ENCODE measurements around the gene CPAMD8. TPM values are rescaled to one million over a fixed set of nuclear protein-coding genes. Genes with fewer than 3 reads are reported as not detected.

CPAMD8 gene
- total RNA-seq, 4 donors from 2014 or later = 6.0 to 15.6 (median 7.6) TPM

- intact Hi-C loops (cut with DNase I; ENCODE audit: low total_unique reads) = no loop called here
- TF ChIP-seq POLR2A (IDR thresholded peaks at IDR 0.05) = no peak
- TF ChIP-seq, protein P1, sequence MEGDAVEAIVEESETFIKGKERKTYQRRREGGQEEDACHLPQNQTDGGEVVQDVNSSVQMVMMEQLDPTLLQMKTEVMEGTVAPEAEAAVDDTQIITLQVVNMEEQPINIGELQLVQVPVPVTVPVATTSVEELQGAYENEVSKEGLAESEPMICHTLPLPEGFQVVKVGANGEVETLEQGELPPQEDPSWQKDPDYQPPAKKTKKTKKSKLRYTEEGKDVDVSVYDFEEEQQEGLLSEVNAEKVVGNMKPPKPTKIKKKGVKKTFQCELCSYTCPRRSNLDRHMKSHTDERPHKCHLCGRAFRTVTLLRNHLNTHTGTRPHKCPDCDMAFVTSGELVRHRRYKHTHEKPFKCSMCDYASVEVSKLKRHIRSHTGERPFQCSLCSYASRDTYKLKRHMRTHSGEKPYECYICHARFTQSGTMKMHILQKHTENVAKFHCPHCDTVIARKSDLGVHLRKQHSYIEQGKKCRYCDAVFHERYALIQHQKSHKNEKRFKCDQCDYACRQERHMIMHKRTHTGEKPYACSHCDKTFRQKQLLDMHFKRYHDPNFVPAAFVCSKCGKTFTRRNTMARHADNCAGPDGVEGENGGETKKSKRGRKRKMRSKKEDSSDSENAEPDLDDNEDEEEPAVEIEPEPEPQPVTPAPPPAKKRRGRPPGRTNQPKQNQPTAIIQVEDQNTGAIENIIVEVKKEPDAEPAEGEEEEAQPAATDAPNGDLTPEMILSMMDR (IDR thresholded peaks at IDR 0.05 in 4 of 5, conservative IDR thresholded peaks at IDR 0.05 in 1 of 5) = no peak
- H3K27ac ChIP-seq = no peak overlapping the region
- no peaks in the 10 kb centered on the region for H3K27me3 ChIP-seq
- H3K4me3 ChIP-seq = no peak overlapping the region
- in situ Hi-C loops (cut with MboI; ENCODE audit: low sequenced_read_pairs in 4 of 4) = no loop called here
- no peak for DNase-seq
- no peaks in the 10 kb centered on the region for H3K36me3 ChIP-seq
- no peaks in the 10 kb centered on the region for H3K4me1 ChIP-seq
- no peak for ATAC-seq
- H3K9me3 ChIP-seq = no peaks in the 10 kb centered on the region
Measured at GRCh38 chr19:16946951-16947940, 79.4 kb downstream of the CPAMD8 start.

DNA sequence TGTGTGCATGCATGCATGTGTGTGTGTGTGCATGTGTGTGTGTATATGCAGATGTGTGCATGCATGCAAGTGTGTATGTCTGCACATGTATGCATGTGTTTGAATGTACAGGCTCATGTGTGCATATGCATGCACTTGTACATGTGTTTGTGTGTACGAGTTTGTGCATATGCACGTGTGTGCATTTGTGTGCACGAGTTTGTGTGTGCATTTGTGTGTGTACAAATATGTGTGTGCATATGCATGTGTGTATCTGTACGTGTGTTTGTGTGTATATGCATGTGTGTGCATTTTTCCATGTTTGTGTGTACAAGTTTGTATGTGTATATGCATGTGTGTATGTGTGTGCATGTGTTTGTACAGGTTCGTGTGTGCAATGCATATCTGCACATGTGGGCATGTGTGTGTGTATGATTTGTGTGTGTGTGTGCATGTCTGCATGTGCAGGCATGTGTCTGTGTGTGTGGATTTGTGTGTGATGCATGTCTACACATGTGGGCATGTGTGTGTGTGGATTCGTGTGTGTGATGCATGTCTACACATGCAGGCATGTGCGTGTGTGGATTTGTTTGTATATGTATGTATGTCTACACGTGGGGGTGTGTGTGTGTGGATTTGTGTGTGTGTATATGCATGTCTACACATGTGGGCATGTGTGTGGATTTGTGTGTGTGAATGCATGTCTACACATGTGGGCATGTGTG, 80.7 kb downstream of the CPAMD8 start:
- H3K9me3 ChIP-seq = no peaks in the 10 kb centered on the region
- in situ Hi-C loops (cut with MboI; ENCODE audit: low sequenced_read_pairs in 4 of 4) = no loop called here
- H3K27ac ChIP-seq = no peak overlapping the region
- ATAC-seq (no peak), DNase-seq (no peak)
- no peaks in the 10 kb centered on the region for H3K4me1 ChIP-seq
- intact Hi-C loops (cut with DNase I; ENCODE audit: low total_unique reads) = no loop called here
- TF ChIP-seq, protein P1 (IDR thresholded peaks at IDR 0.05 in 4 of 5, conservative IDR thresholded peaks at IDR 0.05 in 1 of 5) = no peak
- no peak for TF ChIP-seq POLR2A (IDR thresholded peaks at IDR 0.05)
- no peak overlapping the region for H3K4me3 ChIP-seq
- H3K27me3 ChIP-seq = no peaks in the 10 kb centered on the region
- H3K36me3 ChIP-seq = no peaks in the 10 kb centered on the region

DNA sequence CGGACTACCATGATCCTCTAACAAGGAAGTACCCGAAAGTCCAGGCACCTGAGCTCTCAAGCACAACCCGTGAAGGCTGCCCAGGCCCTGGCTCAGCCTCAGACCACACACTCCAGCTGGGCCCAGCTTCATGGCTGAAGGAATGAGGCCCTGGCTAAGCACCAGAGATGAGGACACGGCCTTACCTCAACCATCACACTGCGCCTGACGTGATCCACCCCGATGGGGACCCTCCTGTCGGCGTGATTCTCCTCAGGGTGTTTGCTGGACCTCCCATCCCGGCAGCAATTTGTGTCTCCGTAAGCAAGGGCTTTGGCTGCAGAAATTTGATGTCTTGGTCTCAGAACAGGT, 81.3 kb downstream of the CPAMD8 start:
- H3K4me1 ChIP-seq = no peaks in the 10 kb centered on the region
- H3K4me3 ChIP-seq = no peak overlapping the region
- in situ Hi-C loops (cut with MboI; ENCODE audit: low sequenced_read_pairs in 4 of 4) (no loop called here), intact Hi-C loops (cut with DNase I; ENCODE audit: low total_unique reads) (no loop called here)
- no peaks in the 10 kb centered on the region for H3K27me3 ChIP-seq
- H3K27ac ChIP-seq = no peak overlapping the region
- TF ChIP-seq POLR2A (IDR thresholded peaks at IDR 0.05) = no peak
- TF ChIP-seq, protein P1 (IDR thresholded peaks at IDR 0.05 in 4 of 5, conservative IDR thresholded peaks at IDR 0.05 in 1 of 5) = no peak
- ATAC-seq = no peak
- DNase-seq = no peak
- no peaks in the 10 kb centered on the region for H3K9me3 ChIP-seq
- H3K36me3 ChIP-seq = no peaks in the 10 kb centered on the region

DNA sequence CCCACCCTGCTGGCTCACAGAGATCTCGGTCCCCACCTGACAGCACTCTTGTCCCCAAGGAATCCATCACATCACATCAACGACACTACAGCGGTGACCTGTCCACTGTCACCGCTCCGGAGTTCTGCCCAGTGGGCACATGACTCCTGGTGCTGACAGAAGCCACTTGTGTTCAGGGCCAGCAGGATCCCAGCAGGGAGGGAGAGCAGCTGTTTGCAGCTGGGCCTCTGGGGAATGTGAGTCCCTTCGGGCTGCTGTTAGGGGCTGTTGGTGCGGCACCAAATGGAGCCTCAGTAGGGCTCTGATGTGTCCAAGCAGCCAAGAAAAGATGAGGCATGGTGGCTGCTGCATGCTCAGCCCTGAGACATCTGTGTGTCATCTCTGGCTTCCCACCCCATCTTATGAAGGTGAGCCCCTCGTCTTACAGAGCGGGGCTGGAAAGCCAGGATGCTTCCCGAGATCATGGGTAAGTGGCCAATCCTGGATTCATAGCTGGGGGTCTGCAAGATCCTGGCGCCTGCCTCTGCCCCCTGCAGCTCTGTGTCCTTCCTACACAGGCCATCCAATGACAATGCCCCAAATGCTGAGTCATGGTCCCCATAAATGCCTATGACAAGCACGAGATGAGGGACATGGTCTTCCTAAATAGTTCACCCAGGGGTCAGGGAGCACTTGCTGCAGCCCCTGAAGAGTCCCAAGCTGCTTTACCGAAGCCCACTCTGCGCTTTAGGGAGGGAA, 81.8 kb downstream of the CPAMD8 start:
- no peaks in the 10 kb centered on the region for H3K9me3 ChIP-seq
- in situ Hi-C loops (cut with MboI; ENCODE audit: low sequenced_read_pairs in 4 of 4) = no loop called here
- no peak overlapping the region for H3K4me3 ChIP-seq
- TF ChIP-seq, protein P1 (IDR thresholded peaks at IDR 0.05 in 4 of 5, conservative IDR thresholded peaks at IDR 0.05 in 1 of 5) = no peak
- ATAC-seq = no peak
- intact Hi-C loops (cut with DNase I; ENCODE audit: low total_unique reads) = no loop called here
- H3K27ac ChIP-seq = no peak overlapping the region
- no peaks in the 10 kb centered on the region for H3K36me3 ChIP-seq
- no peaks in the 10 kb centered on the region for H3K27me3 ChIP-seq
- H3K4me1 ChIP-seq = no peaks in the 10 kb centered on the region
- no peak for DNase-seq
